Prostate gland (tissue), 2 donors: Measurements from ENCODE around the gene GRXCR1. TPM values are rescaled to one million over a fixed set of nuclear protein-coding genes. Genes with fewer than 3 reads are reported as not detected.

Experiments used
- DNase-seq: peaks from one replicate; pipeline ENCODE4 v3.0.0-alpha.2; 2019; ENCODE audit warnings: low spot score
- H3K27ac ChIP-seq, 2 donors: fragments of 200-600 bp; sonication (generic); 2 replicates each; pipeline ENCODE4 v1.5.1; 2017 to 2019
- H3K27me3 ChIP-seq: fragments of 200-600 bp; sonication (generic); replicated peaks from 2 replicates; pipeline ENCODE4 v1.5.1; 2019; ENCODE audit not compliant: insufficient read depth
- H3K36me3 ChIP-seq, 2 donors: fragments of 200-600 bp; sonication (generic); 1 replicate in 1 of 2; 2 replicates in 1 of 2; pipeline versions ENCODE4 v1.5.1 to v1.8.1; 2017 to 2019
- H3K4me1 ChIP-seq: fragments of 200-600 bp; sonication (generic); replicated peaks from 2 replicates; pipeline ENCODE4 v1.5.1; 2019
- H3K4me3 ChIP-seq, 2 donors: fragments of 200-600 bp; sonication (generic); 2 replicates each; pipeline ENCODE4 v1.5.1; 2017 to 2019
- H3K9me3 ChIP-seq: fragments of 200-600 bp; sonication (generic); 2 replicates; pipeline ENCODE4 v1.5.1; 2017
- POLR2A ChIP-seq: fragments of 450-650 bp; IDR thresholded peaks from one replicate; pipeline ENCODE4 v1.6.1; 2016; ENCODE audit warnings: antibody characterized with exemption, mild to moderate bottlenecking
- POLR2AphosphoS5 ChIP-seq: sonication (generic); formaldehyde crosslinking; IDR thresholded peaks from one replicate; pipeline ENCODE4 v1.6.1; 2017; ENCODE audit warnings: antibody characterized with exemption
- WGBS: methylation state at CpG from one replicate; pipeline ENCODE4 v1.1.5; 2018; 5-methylcytosine and 5-hydroxymethylcytosine counted together
- intact Hi-C: fragments of 100-400 bp; cut with DNase I; formaldehyde crosslinking; loops from one replicate; pipeline ENCODE4 v1.14.2; 2022
- small RNA-seq, 2 donors: library from RNA; depleted of rRNA; stranded (forward); fragments of <200 nt; gene quantifications; one replicate each; pipeline ENCODE3, GENCODE V24; 2016
- total RNA-seq, 2 donors: library from RNA; depleted of rRNA; stranded (reverse); fragments of >200 nt; gene quantifications; one replicate each; pipeline ENCODE4 v1.1.0, GENCODE V29; 2016
- TF ChIP-seq, protein P1 (sequence below), 4 experiments: fragments of 200-600 bp in 2 of 4; fragments of 450-650 bp in 2 of 4; sonication (generic) in 2 of 4; IDR thresholded peaks; 1 replicate in 3 of 4; 2 replicates in 1 of 4; pipeline ENCODE4 v1.5.1; 2016 to 2019; ENCODE audit warnings: antibody characterized with exemption in 4 of 4, mild to moderate bottlenecking in 2 of 4, moderate library complexity in 2 of 4

Gene GRXCR1
- total RNA-seq, 2 donors from 2014 or later, result not detected

DNA sequence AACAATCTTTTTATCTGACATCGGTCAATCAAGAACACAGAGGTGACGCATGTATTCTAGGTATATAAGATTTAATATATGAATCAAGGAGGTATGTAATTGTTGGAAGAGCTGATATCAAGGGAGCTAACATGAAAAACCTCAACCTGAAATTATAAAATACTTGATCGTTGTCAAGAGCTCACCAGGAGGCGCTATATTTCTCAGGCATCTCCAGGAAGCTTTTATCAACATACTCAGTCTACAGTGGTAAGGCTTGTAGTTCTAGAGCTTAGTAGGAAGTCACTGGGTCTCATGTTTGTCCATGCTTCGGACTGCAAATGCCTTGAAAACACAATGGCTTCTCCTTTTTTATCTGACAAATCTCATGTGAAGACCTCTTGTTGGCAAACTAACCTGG is 156.1 kb downstream of the GRXCR1 start:
- no peak overlapping the region for H3K27ac ChIP-seq
- DNase-seq, result no peak
- H3K4me1 ChIP-seq, result no peaks in the 10 kb centered on the region
- TF ChIP-seq, protein P1, sequence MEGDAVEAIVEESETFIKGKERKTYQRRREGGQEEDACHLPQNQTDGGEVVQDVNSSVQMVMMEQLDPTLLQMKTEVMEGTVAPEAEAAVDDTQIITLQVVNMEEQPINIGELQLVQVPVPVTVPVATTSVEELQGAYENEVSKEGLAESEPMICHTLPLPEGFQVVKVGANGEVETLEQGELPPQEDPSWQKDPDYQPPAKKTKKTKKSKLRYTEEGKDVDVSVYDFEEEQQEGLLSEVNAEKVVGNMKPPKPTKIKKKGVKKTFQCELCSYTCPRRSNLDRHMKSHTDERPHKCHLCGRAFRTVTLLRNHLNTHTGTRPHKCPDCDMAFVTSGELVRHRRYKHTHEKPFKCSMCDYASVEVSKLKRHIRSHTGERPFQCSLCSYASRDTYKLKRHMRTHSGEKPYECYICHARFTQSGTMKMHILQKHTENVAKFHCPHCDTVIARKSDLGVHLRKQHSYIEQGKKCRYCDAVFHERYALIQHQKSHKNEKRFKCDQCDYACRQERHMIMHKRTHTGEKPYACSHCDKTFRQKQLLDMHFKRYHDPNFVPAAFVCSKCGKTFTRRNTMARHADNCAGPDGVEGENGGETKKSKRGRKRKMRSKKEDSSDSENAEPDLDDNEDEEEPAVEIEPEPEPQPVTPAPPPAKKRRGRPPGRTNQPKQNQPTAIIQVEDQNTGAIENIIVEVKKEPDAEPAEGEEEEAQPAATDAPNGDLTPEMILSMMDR (IDR thresholded peaks at IDR 0.05), result no peak
- no peak for TF ChIP-seq POLR2A
- no peak for TF ChIP-seq POLR2AphosphoS5
- intact Hi-C loops, result no loop called here
- H3K9me3 ChIP-seq, result no peaks in the 10 kb centered on the region
- no peaks in the 10 kb centered on the region for H3K36me3 ChIP-seq
- no peak overlapping the region for H3K4me3 ChIP-seq
- WGBS, result 65% methylated on average over 5 of the region's 5 CpGs
- no peaks in the 10 kb centered on the region for H3K27me3 ChIP-seq

DNA sequence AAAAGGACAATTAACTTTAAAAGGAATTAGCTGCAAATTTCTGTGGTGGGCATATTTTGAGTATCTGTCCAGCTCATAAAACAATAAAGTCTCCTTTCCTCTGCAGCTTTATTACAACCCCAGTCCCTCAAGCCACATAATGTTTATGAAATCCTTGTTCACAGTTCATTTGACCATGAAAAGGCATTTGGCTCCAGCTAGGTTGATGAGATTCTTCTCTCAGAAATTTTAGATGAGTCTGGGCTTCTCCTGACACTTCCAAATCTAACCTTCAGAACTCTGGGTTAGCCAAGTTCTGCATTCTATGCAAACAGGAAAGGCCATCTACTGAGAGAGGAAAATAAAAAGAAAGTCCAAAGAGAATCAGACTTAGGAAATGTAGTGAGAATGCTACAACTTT is 156.8 kb downstream of the GRXCR1 start:
- TF ChIP-seq POLR2AphosphoS5 (no peak), POLR2A (no peak)
- TF ChIP-seq, protein P1 (IDR thresholded peaks at IDR 0.05), result no peak
- no peaks in the 10 kb centered on the region for H3K9me3 ChIP-seq
- DNase-seq, result no peak
- intact Hi-C loops, result no loop called here
- H3K36me3 ChIP-seq, result no peaks in the 10 kb centered on the region
- H3K4me1 ChIP-seq, result no peaks in the 10 kb centered on the region
- no peak overlapping the region for H3K27ac ChIP-seq
- no peaks in the 10 kb centered on the region for H3K27me3 ChIP-seq
- no peak overlapping the region for H3K4me3 ChIP-seq

DNA sequence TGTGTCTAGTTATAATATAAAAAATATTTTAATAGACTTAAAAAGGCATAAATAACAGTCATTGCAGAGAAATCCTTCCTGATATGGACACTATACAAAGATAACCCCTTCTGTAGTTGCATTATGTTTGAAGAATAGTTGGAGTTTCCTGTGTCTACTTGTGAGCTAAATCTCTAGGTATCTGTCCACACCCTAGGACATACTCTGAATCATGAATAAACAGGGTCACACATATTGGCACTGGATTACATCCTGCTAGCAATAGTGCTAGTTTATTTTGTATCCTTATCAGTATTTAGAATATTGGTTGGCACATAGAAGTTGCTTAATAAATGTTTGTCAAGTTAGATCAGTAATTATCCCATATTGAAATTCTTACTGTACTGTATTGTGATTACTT is 173.9 kb downstream of the GRXCR1 start:
- Histone ChIP-seq H3K4me1 (no peaks in the 10 kb centered on the region), H3K36me3 (no peaks in the 10 kb centered on the region), H3K4me3 (no peak overlapping the region), H3K27me3 (no peaks in the 10 kb centered on the region), H3K27ac (no peak overlapping the region), H3K9me3 (no peaks in the 10 kb centered on the region)
- TF ChIP-seq POLR2A, result no peak
- no peak for TF ChIP-seq POLR2AphosphoS5
- TF ChIP-seq, protein P1 (IDR thresholded peaks at IDR 0.05), result no peak
- DNase-seq, result no peak
- intact Hi-C loops, result no loop called here

GRCh38 chr4:43071069-43071468 is 178.6 kb downstream of the GRXCR1 start:
- no peak overlapping the region for H3K4me3 ChIP-seq
- H3K4me1 ChIP-seq, result no peaks in the 10 kb centered on the region
- 71% methylated on average over 6 of the region's 6 CpGs for WGBS
- TF ChIP-seq POLR2AphosphoS5, result no peak
- TF ChIP-seq POLR2A, result no peak
- TF ChIP-seq, protein P1 (IDR thresholded peaks at IDR 0.05), result no peak
- H3K27me3 ChIP-seq, result no peaks in the 10 kb centered on the region
- no peaks in the 10 kb centered on the region for H3K9me3 ChIP-seq
- no peak overlapping the region for H3K27ac ChIP-seq
- intact Hi-C loops, result no loop called here
- DNase-seq, result no peak
- H3K36me3 ChIP-seq, result no peaks in the 10 kb centered on the region

Small RNA genes lying within 50 kb of the gene (small RNA-seq; reads per million reads assigned to genes)
- 0 reads per million in 2 donors for gene RN7SKP82

Other genes with a start within 250 kb of the GRXCR1 start
- gene ATP8A1, start 235.6 kb upstream of the GRXCR1 start, total RNA-seq, result 10 to 100 TPM; 18.6 to 74.0 TPM